Mesodermal cell (in vitro differentiated cells): ENCODE measurements around the gene AK4.
A peak's percentile ranks its signal among the peaks of the same experiment; 100 is the strongest.

ENCODE experiments used
- H3K27ac ChIP-seq: 2 replicates; pipeline ENCODE4 v1.7.0; 2013; ENCODE audit warnings: mild to moderate bottlenecking, low read depth, low read length, moderate library complexity; ENCODE audit not compliant: severe bottlenecking
- H3K36me3 ChIP-seq: 2 replicates; pipeline ENCODE4 v1.7.1; 2013; ENCODE audit warnings: mild to moderate bottlenecking, low read length, moderate library complexity; ENCODE audit not compliant: control insufficient read depth, insufficient read depth
- H3K4me1 ChIP-seq: one replicate; pipeline ENCODE4 v1.7.1; 2013; ENCODE audit warnings: mild to moderate bottlenecking, low read length; ENCODE audit not compliant: insufficient read depth, control insufficient read depth, poor library complexity, severe bottlenecking
- H3K4me3 ChIP-seq: 2 replicates; pipeline ENCODE4 v1.7.0; 2013; ENCODE audit warnings: low read length, control low read depth, mild to moderate bottlenecking; ENCODE audit not compliant: insufficient read depth, poor library complexity, severe bottlenecking; ENCODE audit errors: extremely low read depth
- H3K9me3 ChIP-seq: 2 replicates; pipeline ENCODE4 v1.7.1; 2013; ENCODE audit warnings: mild to moderate bottlenecking, low read length, moderate library complexity; ENCODE audit not compliant: control insufficient read depth
- WGBS, 2 experiments: methylation state at CpG; one replicate each; pipeline ENCODE4 v1.1.5; 2013; ENCODE audit warnings: missing lambda C conversion rate in 2 of 2; ENCODE audit not compliant: insufficient coverage in 2 of 2; 5-methylcytosine and 5-hydroxymethylcytosine counted together

AK4 gene

GRCh38 chr1:65253800-65254319, 105.9 kb downstream of the AK4 start:
- 2 to 3% methylated on average over 11 to 12 of the region's 15 CpGs for WGBS, 2 experiments
- no peak overlapping the region for H3K27ac ChIP-seq

GRCh38 chr1:65254320-65255034, 106.5 kb downstream of the AK4 start:
- peaks cover 4% of the 10 kb centered on the region for H3K4me1 ChIP-seq
- H3K36me3 ChIP-seq: no peaks in the 10 kb centered on the region
- no peaks in the 10 kb centered on the region for H3K9me3 ChIP-seq
- H3K4me3 ChIP-seq: peak overlapping the region; percentile 63
- no peak overlapping the region for H3K27ac ChIP-seq
- 0 to 1% methylated on average over 66 to 73 of the region's 88 CpGs for WGBS, 2 experiments

More at GRCh38 chr1:65253800-65254319, 105.9 kb downstream of the AK4 start:
- Histone ChIP-seq H3K4me3 (peak overlapping the region; percentile 63), H3K36me3 (no peaks in the 10 kb centered on the region), H3K4me1 (peaks cover 4% of the 10 kb centered on the region), H3K9me3 (no peaks in the 10 kb centered on the region)

- peak overlapping the region; percentile 63 for H3K4me3 ChIP-seq
- 10 to 16% methylated on average over 16 to 19 of the region's 23 CpGs for WGBS, 2 experiments
These were observed 107.1 kb downstream of the AK4 start for GRCh38 chr1:65255035-65255655.

GRCh38 chr1:65255656-65256050, 107.7 kb downstream of the AK4 start:
- Histone ChIP-seq H3K4me3 (peak overlapping the region; percentile 63), H3K4me1 (peaks cover 4% of the 10 kb centered on the region), H3K36me3 (no peaks in the 10 kb centered on the region), H3K27ac (no peak overlapping the region), H3K9me3 (no peaks in the 10 kb centered on the region)
- 57 to 74% methylated on average over 3 to 7 of the region's 9 CpGs for WGBS, 2 experiments

More at GRCh38 chr1:65255035-65255655, 107.1 kb downstream of the AK4 start:
- Histone ChIP-seq H3K9me3 (no peaks in the 10 kb centered on the region), H3K4me1 (peaks cover 4% of the 10 kb centered on the region), H3K27ac (no peak overlapping the region), H3K36me3 (no peaks in the 10 kb centered on the region)

- Histone ChIP-seq H3K4me1 (peaks cover 4% of the 10 kb centered on the region), H3K36me3 (no peaks in the 10 kb centered on the region), H3K4me3 (no peak overlapping the region), H3K9me3 (no peaks in the 10 kb centered on the region), H3K27ac (no peak overlapping the region)
- WGBS, 2 experiments: 85 to 88% methylated on average over 2 to 3 of the region's 7 CpGs
These were observed 109.1 kb downstream of the AK4 start for GRCh38 chr1:65256860-65257708.

GRCh38 chr1:65258106-65258505, 110.1 kb downstream of the AK4 start:
- peaks cover 4% of the 10 kb centered on the region for H3K4me1 ChIP-seq
- no peaks in the 10 kb centered on the region for H3K9me3 ChIP-seq

GRCh38 chr1:65259816-65260215, 111.8 kb downstream of the AK4 start:
- Histone ChIP-seq H3K4me3 (no peak overlapping the region), H3K36me3 (no peaks in the 10 kb centered on the region), H3K4me1 (peaks cover 4% of the 10 kb centered on the region), H3K9me3 (no peaks in the 10 kb centered on the region), H3K27ac (no peak overlapping the region)
- 55 to 81% methylated on average over 2 to 3 of the region's 3 CpGs for WGBS, 2 experiments

More at GRCh38 chr1:65258106-65258505, 110.1 kb downstream of the AK4 start:
- no peak overlapping the region for H3K4me3 ChIP-seq
- H3K36me3 ChIP-seq: no peaks in the 10 kb centered on the region
- H3K27ac ChIP-seq: no peak overlapping the region

GRCh38 chr1:65260851-65261473, 113.0 kb downstream of the AK4 start:
- WGBS, 2 experiments: 43 to 71% methylated on average over 1 to 3 of the region's 4 CpGs
- Histone ChIP-seq H3K27ac (peak overlapping the region; percentile 38), H3K4me3 (no peak overlapping the region), H3K9me3 (no peaks in the 10 kb centered on the region), H3K36me3 (no peaks in the 10 kb centered on the region), H3K4me1 (no peaks in the 10 kb centered on the region)

GRCh38 chr1:65263286-65263685, 115.3 kb downstream of the AK4 start:
- Histone ChIP-seq H3K4me3 (no peak overlapping the region), H3K4me1 (no peaks in the 10 kb centered on the region)
- WGBS, 2 experiments: 100% methylated on average over 1 of the region's 1 CpG; no CpG with 5 or more reads in 1 of the 2 experiments

GRCh38 chr1:65264197-65264929, 116.4 kb downstream of the AK4 start:
- H3K9me3 ChIP-seq: no peaks in the 10 kb centered on the region
- H3K4me3 ChIP-seq: peak overlapping the region; percentile 20
- no peak overlapping the region for H3K27ac ChIP-seq
- no peaks in the 10 kb centered on the region for H3K36me3 ChIP-seq
- no peaks in the 10 kb centered on the region for H3K4me1 ChIP-seq
- WGBS, 2 experiments: 1 to 22% methylated on average over 8 to 10 of the region's 15 CpGs

More at GRCh38 chr1:65263286-65263685, 115.3 kb downstream of the AK4 start:
- H3K36me3 ChIP-seq: no peaks in the 10 kb centered on the region
- no peak overlapping the region for H3K27ac ChIP-seq
- no peaks in the 10 kb centered on the region for H3K9me3 ChIP-seq
